ENCODE data around the gene PRKX.

PRKX gene

GRCh38 chrX:3599802-3600430, 113.5 kb downstream of the PRKX start:
- CTCF ChIA-PET = no interaction called here
- TF ChIP-seq PRDM10 (tag by site-specific recombination; IDR thresholded peaks at IDR 0.05) = no peak
- no peak for TF ChIP-seq ZNF843 (tag by site-specific recombination; IDR thresholded peaks at IDR 0.05)
- no peak for TF ChIP-seq GLI2 (tag by site-specific recombination; IDR thresholded peaks at IDR 0.05; ENCODE audit: borderline replicate concordance, low read depth)
- no peak for TF ChIP-seq ZNF214 (tag by site-specific recombination; IDR thresholded peaks at IDR 0.05; ENCODE audit: borderline replicate concordance)
- TF ChIP-seq SCRT1 (tag by site-specific recombination; IDR thresholded peaks at IDR 0.05; ENCODE audit: borderline replicate concordance) = no peak
- no peak for TF ChIP-seq FEZF1 (tag by site-specific recombination; IDR thresholded peaks at IDR 0.05)
- no peak for TF ChIP-seq ZNF223 (tag by site-specific recombination; IDR thresholded peaks at IDR 0.05)
- no peak for TF ChIP-seq ZBTB44 (tag by site-specific recombination; IDR thresholded peaks at IDR 0.05)
- TF ChIP-seq MEIS1 (CRISPR knock-in tag; IDR thresholded peaks at IDR 0.05; ENCODE audit: borderline replicate concordance) = no peak
- no peak for TF ChIP-seq ZXDB (tag by site-specific recombination; IDR thresholded peaks at IDR 0.05)
- TF ChIP-seq ZNF366 (tag by site-specific recombination; conservative IDR thresholded peaks at IDR 0.05) = no peak
- TF ChIP-seq ZNF610 (tag by site-specific recombination; IDR thresholded peaks at IDR 0.05; ENCODE audit: borderline replicate concordance) = no peak
- no peak for TF ChIP-seq ZBTB6 (tag by site-specific recombination; IDR thresholded peaks at IDR 0.05)
- TF ChIP-seq ZNF701 (tag by site-specific recombination; IDR thresholded peaks at IDR 0.05) = no peak
- no peak for TF ChIP-seq ZNF473 (tag by site-specific recombination; IDR thresholded peaks at IDR 0.05)
- TF ChIP-seq KLF8 (tag by site-specific recombination; IDR thresholded peaks at IDR 0.05) = no peak
- H3K4me1 ChIP-seq (ENCODE audit: control insufficient read depth, insufficient read depth, low read length) = no peaks in the 10 kb centered on the region
- no peaks in the 10 kb centered on the region for H3K36me3 ChIP-seq (ENCODE audit: control insufficient read depth in 2 of 2, insufficient read depth in 1 of 2, low read length in 2 of 2)
- POLR2A ChIA-PET = no interaction called here
- H3K9me3 ChIP-seq (ENCODE audit: control insufficient read depth, insufficient read depth, low read depth, low read length) = no peaks in the 10 kb centered on the region
- H3K4me3 ChIP-seq (ENCODE audit: low read depth, low read length) = no peak overlapping the region
- H3K27ac ChIP-seq (ENCODE audit: extremely low read depth, low read depth, low read length) = no peak overlapping the region

- H3K27ac ChIP-seq (ENCODE audit: extremely low read depth, low read depth, low read length) = no peak overlapping the region
- CTCF ChIA-PET = no interaction called here
- POLR2A ChIA-PET = no interaction called here
- no peak overlapping the region for H3K4me3 ChIP-seq (ENCODE audit: low read depth, low read length)
- H3K4me1 ChIP-seq (ENCODE audit: control insufficient read depth, insufficient read depth, low read length) = no peaks in the 10 kb centered on the region
- no peaks in the 10 kb centered on the region for H3K9me3 ChIP-seq (ENCODE audit: control insufficient read depth, insufficient read depth, low read depth, low read length)
- no peaks in the 10 kb centered on the region for H3K36me3 ChIP-seq (ENCODE audit: control insufficient read depth in 2 of 2, insufficient read depth in 1 of 2, low read length in 2 of 2)
- TF ChIP-seq IKZF3 (tag by site-specific recombination; IDR thresholded peaks at IDR 0.05) = no peak
- TF ChIP-seq, protein P1, sequence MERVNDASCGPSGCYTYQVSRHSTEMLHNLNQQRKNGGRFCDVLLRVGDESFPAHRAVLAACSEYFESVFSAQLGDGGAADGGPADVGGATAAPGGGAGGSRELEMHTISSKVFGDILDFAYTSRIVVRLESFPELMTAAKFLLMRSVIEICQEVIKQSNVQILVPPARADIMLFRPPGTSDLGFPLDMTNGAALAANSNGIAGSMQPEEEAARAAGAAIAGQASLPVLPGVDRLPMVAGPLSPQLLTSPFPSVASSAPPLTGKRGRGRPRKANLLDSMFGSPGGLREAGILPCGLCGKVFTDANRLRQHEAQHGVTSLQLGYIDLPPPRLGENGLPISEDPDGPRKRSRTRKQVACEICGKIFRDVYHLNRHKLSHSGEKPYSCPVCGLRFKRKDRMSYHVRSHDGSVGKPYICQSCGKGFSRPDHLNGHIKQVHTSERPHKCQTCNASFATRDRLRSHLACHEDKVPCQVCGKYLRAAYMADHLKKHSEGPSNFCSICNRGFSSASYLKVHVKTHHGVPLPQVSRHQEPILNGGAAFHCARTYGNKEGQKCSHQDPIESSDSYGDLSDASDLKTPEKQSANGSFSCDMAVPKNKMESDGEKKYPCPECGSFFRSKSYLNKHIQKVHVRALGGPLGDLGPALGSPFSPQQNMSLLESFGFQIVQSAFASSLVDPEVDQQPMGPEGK (tag by site-specific recombination; IDR thresholded peaks at IDR 0.05) = no peak
- TF ChIP-seq REPIN1 (tag by site-specific recombination; IDR thresholded peaks at IDR 0.05; ENCODE audit: low read depth) = no peak
- TF ChIP-seq, protein P2, sequence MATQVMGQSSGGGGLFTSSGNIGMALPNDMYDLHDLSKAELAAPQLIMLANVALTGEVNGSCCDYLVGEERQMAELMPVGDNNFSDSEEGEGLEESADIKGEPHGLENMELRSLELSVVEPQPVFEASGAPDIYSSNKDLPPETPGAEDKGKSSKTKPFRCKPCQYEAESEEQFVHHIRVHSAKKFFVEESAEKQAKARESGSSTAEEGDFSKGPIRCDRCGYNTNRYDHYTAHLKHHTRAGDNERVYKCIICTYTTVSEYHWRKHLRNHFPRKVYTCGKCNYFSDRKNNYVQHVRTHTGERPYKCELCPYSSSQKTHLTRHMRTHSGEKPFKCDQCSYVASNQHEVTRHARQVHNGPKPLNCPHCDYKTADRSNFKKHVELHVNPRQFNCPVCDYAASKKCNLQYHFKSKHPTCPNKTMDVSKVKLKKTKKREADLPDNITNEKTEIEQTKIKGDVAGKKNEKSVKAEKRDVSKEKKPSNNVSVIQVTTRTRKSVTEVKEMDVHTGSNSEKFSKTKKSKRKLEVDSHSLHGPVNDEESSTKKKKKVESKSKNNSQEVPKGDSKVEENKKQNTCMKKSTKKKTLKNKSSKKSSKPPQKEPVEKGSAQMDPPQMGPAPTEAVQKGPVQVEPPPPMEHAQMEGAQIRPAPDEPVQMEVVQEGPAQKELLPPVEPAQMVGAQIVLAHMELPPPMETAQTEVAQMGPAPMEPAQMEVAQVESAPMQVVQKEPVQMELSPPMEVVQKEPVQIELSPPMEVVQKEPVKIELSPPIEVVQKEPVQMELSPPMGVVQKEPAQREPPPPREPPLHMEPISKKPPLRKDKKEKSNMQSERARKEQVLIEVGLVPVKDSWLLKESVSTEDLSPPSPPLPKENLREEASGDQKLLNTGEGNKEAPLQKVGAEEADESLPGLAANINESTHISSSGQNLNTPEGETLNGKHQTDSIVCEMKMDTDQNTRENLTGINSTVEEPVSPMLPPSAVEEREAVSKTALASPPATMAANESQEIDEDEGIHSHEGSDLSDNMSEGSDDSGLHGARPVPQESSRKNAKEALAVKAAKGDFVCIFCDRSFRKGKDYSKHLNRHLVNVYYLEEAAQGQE (tag by site-specific recombination; IDR thresholded peaks at IDR 0.05) = no peak
- no peak for TF ChIP-seq ZBTB49 (tag by site-specific recombination; IDR thresholded peaks at IDR 0.05; ENCODE audit: low read depth)
Observed at GRCh38 chrX:3598709-3599108, 114.7 kb downstream of the PRKX start.
